Thyroid gland (tissue), 4 donors: Measurements from ENCODE around the gene CACNA1G.

Source experiments
- POLR2A ChIP-seq, 2 donors: fragments of 450-650 bp; IDR thresholded peaks; one replicate each; pipeline ENCODE4 v1.6.1; 2017; ENCODE audit warnings: antibody characterized with exemption in 2 of 2, mild to moderate bottlenecking in 2 of 2, moderate library complexity in 1 of 2
- TF ChIP-seq, protein P1 (sequence below), 6 experiments: fragments of 200-600 bp in 3 of 6; fragments of 450-650 bp in 3 of 6; sonication (generic) in 3 of 6; IDR thresholded peaks; one replicate each; pipeline ENCODE4 v1.5.1; 2016 to 2019; ENCODE audit warnings: antibody characterized with exemption in 6 of 6, mild to moderate bottlenecking in 2 of 6, inconsistent platforms in 1 of 6, moderate library complexity in 1 of 6

DNA sequence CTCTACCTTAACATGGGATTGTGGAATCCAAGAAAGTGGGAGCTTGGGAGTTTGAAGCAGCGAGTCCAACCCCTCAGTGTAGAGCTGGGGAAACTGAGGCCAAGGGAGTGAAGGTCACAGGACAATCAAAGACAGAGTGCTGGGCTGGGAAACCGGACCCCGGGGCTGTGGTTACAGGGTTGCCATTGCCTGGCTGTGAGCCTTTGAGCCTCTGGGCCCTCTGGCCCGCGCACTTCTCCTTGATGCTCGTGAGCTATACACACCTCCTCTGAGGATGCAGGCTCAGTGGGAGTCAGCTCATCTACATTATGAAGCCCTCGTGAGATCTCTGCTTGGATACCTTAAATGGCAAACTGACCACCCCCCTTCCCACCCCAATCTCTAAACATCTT is 76.3 kb downstream of the CACNA1G start:
- TF ChIP-seq, protein P1, sequence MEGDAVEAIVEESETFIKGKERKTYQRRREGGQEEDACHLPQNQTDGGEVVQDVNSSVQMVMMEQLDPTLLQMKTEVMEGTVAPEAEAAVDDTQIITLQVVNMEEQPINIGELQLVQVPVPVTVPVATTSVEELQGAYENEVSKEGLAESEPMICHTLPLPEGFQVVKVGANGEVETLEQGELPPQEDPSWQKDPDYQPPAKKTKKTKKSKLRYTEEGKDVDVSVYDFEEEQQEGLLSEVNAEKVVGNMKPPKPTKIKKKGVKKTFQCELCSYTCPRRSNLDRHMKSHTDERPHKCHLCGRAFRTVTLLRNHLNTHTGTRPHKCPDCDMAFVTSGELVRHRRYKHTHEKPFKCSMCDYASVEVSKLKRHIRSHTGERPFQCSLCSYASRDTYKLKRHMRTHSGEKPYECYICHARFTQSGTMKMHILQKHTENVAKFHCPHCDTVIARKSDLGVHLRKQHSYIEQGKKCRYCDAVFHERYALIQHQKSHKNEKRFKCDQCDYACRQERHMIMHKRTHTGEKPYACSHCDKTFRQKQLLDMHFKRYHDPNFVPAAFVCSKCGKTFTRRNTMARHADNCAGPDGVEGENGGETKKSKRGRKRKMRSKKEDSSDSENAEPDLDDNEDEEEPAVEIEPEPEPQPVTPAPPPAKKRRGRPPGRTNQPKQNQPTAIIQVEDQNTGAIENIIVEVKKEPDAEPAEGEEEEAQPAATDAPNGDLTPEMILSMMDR (IDR thresholded peaks at IDR 0.05), result no peak
- no peak for TF ChIP-seq POLR2A (IDR thresholded peaks at IDR 0.05)
